ENCODE data around the gene ARHGAP26.
"Not testable (repeated sequence)": the region's sequence is repeated elsewhere in the genome, so short reads cannot be mapped to it uniquely, and the experiment has no call there.

Gene ARHGAP26

DNA sequence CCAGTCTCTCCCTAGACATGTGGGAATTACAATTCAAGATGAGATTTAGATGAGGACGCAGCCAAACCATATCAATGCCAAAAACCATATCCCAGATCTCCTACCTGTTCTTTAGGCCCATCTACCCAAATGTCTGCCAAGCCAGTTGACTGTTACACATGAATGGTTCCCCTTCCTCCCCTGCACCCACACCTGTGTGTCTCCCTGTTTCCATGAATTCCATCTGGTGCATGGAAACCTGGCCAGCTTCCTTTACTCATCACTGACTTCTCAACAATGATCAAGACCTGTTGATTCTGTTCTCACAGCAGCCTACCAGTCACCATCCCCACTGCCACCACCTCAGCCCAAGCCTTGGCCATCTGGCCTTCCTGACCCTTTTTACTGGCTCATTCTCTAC lies 410.6 kb downstream of the ARHGAP26 start:
- no peak for DNase-seq

DNA sequence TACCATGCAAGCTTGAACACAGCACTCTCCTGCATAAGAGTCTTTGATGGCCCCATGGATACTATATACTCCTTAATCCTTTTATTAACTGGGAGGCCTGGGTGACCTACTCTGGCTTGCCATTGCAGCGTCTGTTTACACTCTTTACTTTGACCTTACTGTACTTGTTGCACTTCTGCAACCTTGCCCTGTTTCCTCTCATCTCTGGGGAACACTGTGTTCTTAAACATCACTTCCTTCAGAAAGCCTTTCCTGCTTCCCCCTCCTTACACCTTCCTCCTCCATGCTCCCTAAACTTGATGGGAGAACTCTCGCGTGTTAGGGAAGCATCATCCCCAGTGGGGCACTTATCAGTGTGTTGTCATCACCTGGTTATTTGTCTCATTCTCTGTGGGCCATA lies 411.0 kb downstream of the ARHGAP26 start:
- no peak for DNase-seq

DNA sequence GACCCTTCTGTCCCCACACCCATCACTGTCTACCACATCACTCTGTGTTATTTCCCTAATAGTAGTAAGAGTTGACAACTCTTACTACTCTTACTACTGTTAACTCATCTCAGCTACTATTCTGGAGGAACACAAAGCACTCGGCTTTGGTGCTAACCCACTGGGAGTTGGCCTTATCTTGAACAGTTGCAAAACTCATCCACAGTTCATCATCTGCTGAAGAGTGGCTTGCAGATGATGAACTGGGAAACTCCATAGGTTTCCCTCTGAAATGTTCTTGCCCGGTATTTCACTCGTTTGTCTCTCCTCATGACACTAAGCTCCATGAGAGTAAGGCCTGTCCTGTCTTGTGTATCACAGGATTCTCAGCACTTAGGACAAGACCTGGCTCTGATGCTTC lies 411.9 kb downstream of the ARHGAP26 start:
- DNase-seq: no peak

DNA sequence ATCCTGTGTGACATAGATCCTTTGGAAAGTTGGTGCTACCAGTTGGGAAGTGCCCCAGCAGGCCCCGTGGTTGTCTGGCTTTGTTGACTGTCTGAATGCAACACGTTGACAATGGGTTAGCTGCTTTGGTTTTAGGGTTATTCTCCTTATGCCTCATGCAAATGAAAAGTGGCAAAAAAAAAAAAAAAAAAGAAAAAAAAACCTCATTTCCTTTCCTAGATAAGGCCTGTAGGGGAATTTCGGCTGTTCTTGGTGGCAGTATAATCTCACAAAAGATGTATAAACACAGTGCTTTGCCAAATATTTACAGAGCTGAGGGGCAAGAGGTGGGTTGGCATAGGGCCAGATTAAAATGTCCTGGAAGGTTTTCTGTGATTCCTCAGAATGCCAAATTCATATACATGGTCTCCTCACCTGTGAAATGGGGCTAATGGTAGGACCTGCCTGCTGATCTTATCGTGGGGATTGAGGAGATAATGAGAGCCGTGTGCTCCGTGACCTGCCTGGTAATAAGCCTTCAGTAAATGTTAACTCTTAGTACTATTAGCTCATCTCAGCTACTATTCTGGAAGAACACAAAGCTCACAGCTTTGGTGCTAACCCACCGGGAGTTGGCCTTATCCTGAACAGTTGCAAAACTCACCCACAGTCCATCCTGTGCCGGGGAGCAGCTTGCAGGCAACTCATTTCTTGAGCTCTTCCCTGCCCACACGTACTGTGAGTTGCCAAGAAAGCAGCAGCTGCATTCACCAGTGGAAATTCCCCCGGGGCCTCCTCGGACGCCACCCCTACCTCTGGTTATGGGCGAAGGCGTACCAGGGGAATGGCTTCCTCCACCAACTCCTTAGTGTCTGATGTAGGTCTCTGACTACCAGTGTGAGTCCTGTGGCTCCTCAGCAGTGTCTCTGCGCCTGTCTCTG lies 413.0 kb downstream of the ARHGAP26 start:
- DNase-seq: peak; percentile 76

DNA sequence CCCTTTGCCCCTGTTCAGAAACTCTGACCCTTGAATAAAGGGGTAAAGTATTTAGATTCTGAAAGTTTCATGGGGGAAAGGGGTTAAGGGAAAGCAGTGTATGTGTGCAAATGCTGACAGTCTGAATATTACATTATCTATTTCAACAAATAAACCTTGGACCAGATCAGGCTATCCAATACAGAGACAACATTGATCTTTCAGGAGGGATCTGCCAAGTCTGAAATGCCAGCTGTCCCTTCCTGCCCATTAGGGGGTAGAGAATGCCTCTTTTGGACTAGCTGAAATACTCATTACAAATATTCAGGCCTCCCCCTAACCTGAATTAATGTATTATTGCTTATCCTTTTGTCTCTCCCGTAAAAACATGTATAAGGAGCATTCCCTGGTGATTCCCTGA lies 413.8 kb downstream of the ARHGAP26 start:
- DNase-seq: no peak

DNA sequence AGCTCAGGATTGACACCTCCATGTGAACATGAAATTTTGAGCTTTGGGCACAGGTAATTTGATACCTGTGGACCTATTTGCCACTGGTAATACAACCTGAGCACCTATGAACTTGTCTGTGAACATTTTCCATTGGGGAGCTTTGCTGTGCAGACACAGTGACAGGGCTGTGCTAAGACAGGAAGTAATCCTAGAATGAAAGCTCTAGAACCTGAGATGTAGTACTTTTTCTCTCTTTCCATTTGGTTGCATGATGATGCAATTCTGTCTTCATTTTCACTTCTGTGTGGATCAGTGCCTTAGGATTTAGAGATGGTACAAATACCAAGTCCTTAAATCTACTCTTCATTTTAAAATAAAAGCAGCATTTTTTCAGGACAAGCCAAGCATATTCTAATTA lies 416.4 kb downstream of the ARHGAP26 start:
- no peak for DNase-seq

DNA sequence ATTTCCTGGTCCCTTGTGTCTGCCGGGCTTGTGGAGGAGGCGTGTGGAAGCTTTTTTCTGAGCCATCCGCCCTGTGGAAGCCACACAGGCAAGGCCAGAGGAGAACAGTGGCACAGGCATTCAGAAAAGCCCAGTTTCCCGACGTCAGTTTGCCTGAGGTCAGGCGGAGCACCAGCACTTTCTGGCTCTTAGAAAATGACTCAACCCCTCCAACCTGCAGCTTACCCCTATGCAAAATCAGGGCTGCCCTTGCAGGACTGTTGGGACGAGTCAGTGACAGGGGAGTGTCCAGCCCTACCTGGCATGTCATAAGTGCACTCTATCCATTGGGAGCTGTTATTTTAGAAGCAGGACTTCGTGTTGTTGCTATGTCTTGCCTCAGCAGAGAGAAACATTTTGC lies 417.3 kb downstream of the ARHGAP26 start:
- no peak for DNase-seq

DNA sequence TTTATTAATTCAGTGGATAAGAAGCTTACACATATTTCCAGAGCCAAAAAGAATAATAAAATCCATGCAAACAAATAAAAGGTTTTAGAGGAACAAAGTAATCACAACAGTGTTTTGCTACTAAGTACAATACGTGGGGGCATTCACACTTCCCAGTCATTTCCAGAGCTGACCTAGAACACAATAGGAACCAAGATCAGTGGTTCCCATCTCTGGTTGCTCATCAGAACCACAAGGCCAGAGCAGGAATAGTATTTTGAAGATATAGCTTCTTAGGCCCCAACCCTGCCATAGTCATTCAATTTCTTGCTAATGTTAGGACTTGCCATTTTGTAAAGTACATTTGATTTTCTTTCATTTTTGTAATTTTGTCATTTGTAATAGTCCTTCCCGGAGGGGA lies 417.9 kb downstream of the ARHGAP26 start:
- no peak for DNase-seq

DNA sequence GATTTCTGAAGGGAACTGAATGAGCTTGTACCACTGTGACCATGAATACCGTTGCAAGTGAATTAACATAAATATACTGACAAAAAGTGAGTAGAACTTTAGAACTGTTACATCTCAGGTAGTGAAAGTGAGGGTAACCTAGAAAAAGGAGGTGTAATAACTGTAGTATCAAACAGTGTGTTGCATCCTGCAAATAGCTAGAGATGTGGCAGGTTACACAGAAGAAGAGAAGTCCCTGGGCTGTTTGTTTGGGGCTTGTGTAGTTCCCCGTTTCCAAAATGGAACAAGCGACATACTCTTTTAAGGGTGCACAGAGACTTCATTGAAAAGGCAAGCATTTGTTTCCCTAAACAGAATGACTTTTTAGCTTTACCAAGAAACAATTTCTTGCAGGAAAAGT lies 418.5 kb downstream of the ARHGAP26 start:
- DNase-seq: no peak

DNA sequence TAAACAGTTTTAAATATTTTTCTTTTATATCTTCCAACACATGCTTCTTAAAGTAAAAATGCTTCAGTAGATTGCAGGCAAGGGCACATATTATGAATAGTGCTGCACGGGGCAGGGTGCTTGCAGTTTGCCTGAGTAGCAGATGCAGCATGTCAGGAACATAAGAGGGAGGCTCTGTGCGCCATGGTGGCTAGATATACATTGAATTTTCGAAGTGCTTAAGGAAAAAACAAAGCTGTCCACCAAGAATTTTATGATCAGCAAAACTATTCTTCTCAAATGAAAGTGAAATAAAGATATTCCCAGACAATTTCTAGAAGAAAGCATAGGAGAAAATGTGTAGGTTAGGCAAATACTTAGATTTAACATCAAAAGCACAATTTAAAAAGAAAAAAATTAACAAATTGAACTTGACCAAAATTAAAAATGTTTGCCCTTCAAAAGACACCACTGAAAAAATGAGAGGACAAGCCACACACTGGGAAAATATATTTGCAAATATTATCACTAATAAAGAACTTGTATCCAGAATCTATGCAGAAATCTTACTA lies 420.2 kb downstream of the ARHGAP26 start:
- no peak for DNase-seq

DNA sequence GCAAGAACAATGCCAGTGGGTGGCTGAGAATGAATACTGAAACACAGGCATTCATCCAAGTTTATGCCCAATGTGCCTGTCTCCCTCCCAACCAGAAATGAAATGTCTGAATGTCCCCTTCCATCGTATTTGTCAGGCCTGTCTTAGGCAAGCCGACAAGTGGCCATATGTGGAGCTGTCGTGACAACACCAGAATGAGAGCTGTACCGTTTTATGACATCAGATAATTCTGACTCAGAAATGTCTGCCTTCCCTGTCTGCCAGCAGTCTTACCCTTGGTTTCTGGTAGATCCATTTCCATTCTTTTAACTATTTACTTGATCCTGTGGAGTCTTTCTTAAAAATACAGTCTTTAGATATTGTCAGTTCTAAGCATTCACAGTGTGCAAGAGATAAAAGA lies 421.5 kb downstream of the ARHGAP26 start:
- no peak for DNase-seq

DNA sequence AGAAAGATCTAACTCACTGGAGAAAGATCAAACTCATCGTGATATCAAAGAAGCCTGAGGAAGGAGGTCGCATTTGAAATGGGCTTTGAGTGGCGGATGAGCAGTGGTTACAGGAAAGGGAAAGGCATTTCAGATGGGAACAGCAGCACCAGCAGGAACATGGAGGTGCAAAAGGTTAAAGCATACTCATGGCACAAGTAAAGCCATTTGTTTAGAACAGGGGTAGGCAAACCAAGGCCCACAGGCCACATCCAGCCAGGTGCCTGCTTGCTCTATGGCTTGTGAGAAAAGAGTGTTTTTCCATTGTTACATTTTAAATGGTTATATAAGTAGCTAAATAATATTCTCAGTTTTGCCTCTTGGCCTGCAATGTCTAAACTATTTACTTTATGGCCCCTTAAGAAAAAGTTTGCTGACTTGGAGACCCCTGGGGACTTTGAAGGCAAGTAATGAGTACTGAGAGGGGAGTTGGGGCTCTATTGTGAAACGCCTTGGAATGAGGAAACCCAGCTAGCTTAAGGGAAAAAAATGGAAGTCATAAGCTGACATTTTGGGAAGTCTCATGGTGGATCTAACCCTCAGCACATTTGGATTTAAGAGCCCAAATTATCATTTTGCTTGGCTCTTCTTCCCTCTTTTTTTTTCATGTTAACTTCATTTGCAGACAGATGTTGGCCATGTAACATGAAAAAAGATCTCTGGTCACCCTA lies 422.2 kb downstream of the ARHGAP26 start:
- no peak for DNase-seq

DNA sequence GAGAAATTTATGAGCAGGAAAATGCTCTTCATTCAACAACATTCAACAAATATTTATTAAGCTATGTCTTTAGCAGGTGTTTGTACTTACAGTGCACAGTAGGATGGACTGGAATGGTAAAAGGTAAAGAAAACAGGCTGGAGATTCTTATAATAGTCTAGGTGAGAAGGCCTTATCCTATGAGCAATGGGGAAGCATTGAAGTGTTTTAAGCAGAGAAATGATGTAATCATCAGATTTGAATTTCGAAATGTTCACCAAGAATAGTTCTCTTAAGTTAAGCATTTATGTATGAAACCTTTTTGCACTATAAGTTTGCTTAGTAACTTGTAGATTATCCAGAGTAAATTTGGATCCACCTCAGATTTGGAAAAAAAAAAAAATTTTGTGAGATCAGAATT lies 424.0 kb downstream of the ARHGAP26 start:
- no peak for DNase-seq

DNA sequence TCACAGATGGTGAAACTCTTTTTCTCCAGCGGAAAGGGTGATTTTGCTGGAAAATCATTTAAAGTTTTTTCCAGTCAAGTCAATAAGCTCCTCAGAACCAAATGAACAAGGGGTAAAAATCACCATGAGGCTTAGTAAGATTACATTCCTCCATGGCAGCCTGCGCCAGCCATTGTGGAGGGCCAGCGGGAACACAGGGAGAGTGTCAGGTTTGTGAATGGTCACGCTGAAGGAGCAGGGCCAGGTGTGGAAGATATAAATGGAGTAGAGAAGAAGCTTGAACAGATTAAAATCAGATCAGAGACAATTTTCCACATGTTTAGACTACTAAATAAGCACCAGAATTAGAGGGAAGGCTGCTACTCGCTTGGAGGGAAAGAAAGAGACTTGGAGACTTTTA lies 424.5 kb downstream of the ARHGAP26 start:
- DNase-seq: no peak

DNA sequence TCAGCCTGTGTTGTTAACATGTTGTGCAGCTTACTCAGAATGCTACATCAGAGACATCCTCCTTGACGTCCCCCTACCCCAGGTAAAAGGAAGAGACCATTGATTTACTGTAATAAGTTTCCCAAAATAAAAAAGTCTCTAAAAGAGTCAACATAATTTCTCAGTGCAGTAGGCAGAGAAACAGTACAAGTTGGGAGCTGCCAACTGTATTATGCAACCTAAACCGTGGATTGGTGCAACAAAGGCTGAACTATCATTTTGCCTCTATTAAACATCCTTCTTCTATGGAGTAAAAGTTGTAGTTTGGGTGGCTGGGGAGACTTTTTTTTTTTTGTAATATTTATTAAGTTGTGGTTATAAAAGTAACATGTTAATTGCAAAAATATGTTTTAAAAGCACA lies 425.3 kb downstream of the ARHGAP26 start:
- no peak for DNase-seq

DNA sequence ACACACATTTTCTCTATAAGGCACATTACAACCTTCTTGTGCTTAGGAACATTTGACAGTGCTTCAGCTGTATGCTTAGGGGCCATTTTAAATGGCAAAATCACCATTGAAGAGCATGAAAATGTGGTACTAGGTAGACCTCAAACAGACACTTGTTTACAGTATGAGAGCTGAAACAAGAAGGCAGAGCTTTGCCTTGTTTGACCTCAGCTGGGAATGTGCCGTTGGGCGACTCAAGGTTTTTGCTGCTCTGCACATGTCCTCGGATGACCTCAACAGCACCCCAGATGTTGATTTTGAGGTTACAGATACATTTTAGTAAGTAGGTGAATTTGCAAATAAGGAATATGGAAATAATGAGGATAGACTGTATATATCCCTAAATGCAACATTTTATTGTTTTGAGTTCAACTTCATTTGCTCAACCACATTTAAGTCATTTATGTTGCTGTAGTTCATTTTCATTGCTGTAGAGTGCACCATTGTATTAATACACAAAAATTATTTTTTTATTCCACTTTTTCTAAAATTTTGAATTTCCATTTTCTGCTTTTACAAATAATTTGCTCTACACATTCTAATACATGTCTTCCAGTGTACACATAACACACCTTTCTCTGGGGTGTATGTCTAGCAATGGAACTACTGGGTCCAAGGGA lies 426.6 kb downstream of the ARHGAP26 start:
- no peak for DNase-seq

DNA sequence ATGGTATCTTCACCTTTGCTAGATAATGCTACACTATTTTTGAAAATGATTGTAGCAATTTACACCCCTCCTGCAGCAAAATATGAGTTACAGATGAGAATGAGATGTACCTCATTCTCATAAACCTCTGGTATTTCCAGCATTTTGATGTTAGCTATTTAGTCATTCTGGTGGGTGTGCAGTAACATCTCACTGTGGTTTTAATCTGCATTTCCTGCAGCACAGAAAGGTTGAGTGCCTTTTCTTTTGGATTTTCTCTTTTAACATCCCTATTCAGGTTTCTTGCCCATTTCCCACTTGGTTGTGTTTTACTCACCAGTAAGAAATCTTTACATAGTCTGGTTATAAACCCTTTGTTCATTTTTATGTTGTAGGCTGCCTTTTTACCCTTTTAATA lies 427.1 kb downstream of the ARHGAP26 start:
- no peak for DNase-seq

DNA sequence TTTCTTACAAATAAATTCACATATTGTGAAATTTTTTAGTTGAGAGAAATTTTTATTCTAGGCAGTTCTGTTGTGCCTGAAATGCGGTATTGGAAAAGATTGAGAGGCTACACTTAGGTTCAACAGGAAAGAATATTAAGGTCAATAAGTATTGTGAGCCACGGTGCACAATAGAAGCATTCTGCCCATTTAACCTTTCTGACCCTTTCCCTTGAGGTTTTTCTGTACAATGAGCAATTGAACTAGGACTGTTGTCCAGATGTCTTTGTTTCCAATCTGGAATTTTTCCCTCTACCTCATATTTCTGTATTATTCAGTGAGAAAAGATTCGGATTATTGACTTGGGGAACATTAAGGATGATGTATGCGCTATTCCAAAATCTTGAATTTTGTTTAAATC lies 428.2 kb downstream of the ARHGAP26 start:
- DNase-seq: no peak

DNA sequence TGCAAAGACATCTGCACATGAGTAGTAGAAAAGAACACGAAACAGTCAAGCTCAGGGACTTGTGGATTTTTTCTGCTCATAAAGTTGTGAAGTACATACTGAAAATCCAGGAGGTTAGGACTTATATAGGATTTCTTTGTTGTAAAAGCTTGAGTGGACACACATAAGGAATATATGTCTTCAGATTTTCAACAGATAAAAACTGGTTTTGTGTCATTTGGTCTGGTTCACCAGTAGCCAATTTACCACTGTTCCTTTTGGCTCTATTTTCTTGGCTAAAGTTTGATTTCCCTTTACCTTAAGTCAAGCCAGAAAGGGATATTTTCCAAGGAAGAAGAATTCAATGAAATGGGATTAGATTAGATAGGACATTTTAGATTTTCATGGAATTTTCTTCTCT lies 429.0 kb downstream of the ARHGAP26 start:
- DNase-seq: no peak

DNA sequence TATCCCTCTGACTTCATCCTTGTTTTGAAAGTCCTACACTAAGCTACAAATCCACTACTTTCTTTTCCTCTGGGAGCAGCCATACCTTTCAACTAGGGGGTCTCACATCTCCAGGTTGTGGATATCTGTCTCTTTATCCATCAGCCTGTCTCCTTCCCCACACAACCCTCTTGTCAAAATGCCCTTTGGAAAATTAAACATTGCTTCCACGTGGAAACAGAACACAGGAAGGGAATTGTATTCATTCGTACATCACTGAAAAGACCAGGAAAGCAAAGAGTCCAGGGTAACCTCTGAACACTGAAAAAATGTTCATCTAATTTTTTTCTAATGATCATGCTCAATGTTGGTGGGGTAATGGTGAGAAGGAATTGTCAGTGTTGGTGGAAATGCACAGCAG lies 429.7 kb downstream of the ARHGAP26 start:
- no peak for DNase-seq

DNA sequence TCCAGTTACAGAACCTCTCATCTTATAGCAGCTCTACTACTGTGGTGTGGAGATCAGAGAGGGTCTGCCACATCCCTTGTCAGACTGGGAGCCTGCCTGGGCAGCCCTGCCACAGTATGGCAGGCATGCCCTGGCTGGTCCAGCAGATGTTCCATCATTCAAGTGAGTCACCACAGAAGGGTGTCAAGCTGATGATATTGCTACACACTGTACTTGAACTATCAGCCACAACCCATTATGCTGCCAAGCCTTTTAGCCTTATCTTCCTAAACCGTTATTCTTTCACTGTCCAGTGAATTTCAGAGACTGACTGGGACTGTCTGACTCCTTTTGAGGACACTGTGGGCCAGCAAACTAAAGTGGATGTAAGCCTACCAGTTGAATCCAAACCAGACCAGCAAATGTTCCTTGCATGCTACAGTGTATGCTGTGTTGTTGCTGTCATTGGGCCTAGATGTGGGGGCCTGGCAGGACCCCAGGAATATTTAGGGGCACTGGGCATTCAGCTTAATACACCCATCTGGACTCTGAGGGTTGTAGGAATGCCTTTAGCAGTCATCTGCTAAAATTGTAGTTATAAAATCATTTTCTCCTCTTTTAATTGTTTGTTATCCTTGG lies 430.7 kb downstream of the ARHGAP26 start:
- DNase-seq: no peak

DNA sequence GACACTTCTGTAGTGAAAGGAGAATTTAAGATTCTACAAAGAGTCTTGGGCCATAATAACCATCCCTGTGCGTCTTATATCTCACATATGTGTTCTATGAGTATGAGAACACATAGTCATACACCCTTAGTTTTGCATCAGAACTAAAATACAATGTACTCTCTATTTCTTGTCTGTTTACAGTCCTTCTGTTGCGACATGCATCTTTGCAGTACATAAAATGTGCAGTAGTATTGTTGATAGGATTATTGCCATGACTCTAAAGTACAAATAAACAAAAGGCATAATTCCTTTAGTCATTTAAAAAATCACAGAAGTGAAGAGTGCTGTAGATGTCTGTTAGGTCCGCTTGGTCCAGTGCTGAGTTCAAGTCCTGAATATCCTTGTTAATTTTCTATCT lies 431.4 kb downstream of the ARHGAP26 start:
- DNase-seq: no peak

DNA sequence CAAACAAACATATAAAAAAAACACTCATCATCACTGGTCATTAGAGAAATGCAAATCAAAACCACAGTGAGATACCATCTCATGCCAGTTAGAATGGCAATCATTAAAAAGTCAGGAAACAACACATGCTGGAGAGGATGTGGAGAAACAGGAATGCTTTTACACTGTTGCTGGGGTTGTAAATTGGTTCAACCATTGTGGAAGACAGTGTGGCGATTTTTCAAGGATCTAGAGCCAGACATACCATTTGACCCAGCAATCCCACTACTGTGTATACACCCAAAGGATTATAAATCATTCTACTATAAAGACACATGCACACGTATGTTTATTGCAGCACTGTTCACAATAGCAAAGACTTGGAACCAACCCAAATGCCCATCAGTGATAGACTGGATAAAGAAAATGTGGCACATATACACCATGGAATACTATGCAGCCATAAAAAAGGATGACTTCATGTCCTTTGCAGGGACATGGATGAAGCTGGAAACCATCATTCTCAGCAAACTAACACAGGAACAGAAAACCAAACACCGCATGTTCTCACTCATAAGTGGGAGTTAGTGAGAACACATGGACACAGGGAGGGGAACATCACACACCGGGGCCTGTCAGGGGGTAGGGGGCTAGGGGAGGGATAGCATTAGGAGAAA lies 433.3 kb downstream of the ARHGAP26 start:
- DNase-seq: not testable (repeated sequence)
